GM03348 (cell line): Measurements from ENCODE around the gene YY1AP1.
"Not testable (repeated sequence)": the region's sequence is repeated elsewhere in the genome, so short reads cannot be mapped to it uniquely, and the experiment has no call there.

Experiments
- DNase-seq: peaks from one replicate; pipeline ENCODE4 v3.0.0; 2012; ENCODE audit warnings: low spot score

Gene YY1AP1

GRCh38 chr1:155645648-155646047, 42.9 kb downstream of the YY1AP1 start:
- DNase-seq: peak; percentile 25

GRCh38 chr1:155645034-155645598, 43.5 kb downstream of the YY1AP1 start:
- DNase-seq: no peak

- no peak for DNase-seq
These were observed 45.3 kb downstream of the YY1AP1 start for GRCh38 chr1:155643230-155643629.

- not testable (repeated sequence) for DNase-seq
These were observed 45.9 kb downstream of the YY1AP1 start for GRCh38 chr1:155642559-155643180.

- DNase-seq: no peak
These were observed 48.2 kb downstream of the YY1AP1 start for GRCh38 chr1:155640367-155640766.

GRCh38 chr1:155636397-155637153, 52.0 kb downstream of the YY1AP1 start:
- no peak for DNase-seq

GRCh38 chr1:155626428-155626827, 62.1 kb downstream of the YY1AP1 start:
- not testable (repeated sequence) for DNase-seq

- no peak for DNase-seq
These were observed 65.2 kb downstream of the YY1AP1 start for GRCh38 chr1:155623357-155623756.

GRCh38 chr1:155622191-155622590, 66.4 kb downstream of the YY1AP1 start:
- no peak for DNase-seq

GRCh38 chr1:155613226-155613625, 75.3 kb downstream of the YY1AP1 start:
- DNase-seq: not testable (repeated sequence)

GRCh38 chr1:155610257-155610647, 78.3 kb downstream of the YY1AP1 start:
- DNase-seq: not testable (repeated sequence)

- DNase-seq: peak; percentile 96
These were observed 78.9 kb downstream of the YY1AP1 start, which contains the start of gene MSTO1 for GRCh38 chr1:155609515-155610256. MSTO1 (plus strand) TSS chr1:155610218; CDS start chr1:155610249, 31 bp downstream.
